ENCODE results near the gene ADAM17. TPM values are rescaled to one million over a fixed set of nuclear protein-coding genes. Genes with fewer than 3 reads are reported as not detected.
A peak's percentile ranks its signal among the peaks of the same experiment; 100 is the strongest.

The ADAM17 gene
- total and polyA plus RNA-seq, 7 donors: 7.4 to 36.3 (median 16.1) TPM

GRCh38 chr2:9539531-9539930 is 16.1 kb downstream of the ADAM17 start:
- H3K9me3 ChIP-seq: no peaks in the 10 kb centered on the region
- H3K27me3 ChIP-seq (ENCODE audit: insufficient read depth in 3 of 3, low read length in 2 of 3): no peaks in the 10 kb centered on the region
- no peak overlapping the region for H3K4me3 ChIP-seq
- no peak overlapping the region for H3K27ac ChIP-seq
- ATAC-seq (no peak), DNase-seq (no peak)
- peaks cover under 1% of the 10 kb centered on the region for H3K4me1 ChIP-seq
- peaks cover 0 to 46% of the 10 kb centered on the region in 2 donors for H3K36me3 ChIP-seq (ENCODE audit: insufficient read depth in 1 of 2, low read depth in 1 of 2)
- WGBS, 3 donors: 64 to 72% (median 71%) methylated on average over 5 of the region's 5 CpGs
- intact Hi-C loops (cut with DNase I): no loop called here
- TF ChIP-seq, protein P1, sequence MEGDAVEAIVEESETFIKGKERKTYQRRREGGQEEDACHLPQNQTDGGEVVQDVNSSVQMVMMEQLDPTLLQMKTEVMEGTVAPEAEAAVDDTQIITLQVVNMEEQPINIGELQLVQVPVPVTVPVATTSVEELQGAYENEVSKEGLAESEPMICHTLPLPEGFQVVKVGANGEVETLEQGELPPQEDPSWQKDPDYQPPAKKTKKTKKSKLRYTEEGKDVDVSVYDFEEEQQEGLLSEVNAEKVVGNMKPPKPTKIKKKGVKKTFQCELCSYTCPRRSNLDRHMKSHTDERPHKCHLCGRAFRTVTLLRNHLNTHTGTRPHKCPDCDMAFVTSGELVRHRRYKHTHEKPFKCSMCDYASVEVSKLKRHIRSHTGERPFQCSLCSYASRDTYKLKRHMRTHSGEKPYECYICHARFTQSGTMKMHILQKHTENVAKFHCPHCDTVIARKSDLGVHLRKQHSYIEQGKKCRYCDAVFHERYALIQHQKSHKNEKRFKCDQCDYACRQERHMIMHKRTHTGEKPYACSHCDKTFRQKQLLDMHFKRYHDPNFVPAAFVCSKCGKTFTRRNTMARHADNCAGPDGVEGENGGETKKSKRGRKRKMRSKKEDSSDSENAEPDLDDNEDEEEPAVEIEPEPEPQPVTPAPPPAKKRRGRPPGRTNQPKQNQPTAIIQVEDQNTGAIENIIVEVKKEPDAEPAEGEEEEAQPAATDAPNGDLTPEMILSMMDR (IDR thresholded peaks at IDR 0.05): no peak

GRCh38 chr2:9538000-9538507 is 17.6 kb downstream of the ADAM17 start:
- no peaks in the 10 kb centered on the region for H3K9me3 ChIP-seq
- peaks cover 0 to 61% of the 10 kb centered on the region in 2 donors for H3K36me3 ChIP-seq (ENCODE audit: insufficient read depth in 1 of 2, low read depth in 1 of 2)
- intact Hi-C loops (cut with DNase I): no loop called here
- WGBS, 3 donors: 40 to 47% (median 41%) methylated on average over 2 of the region's 2 CpGs
- ATAC-seq: peak in 3 of 4 donors; percentile 36 to 53 (median 37)
- H3K4me3 ChIP-seq: no peak overlapping the region
- peak overlapping the region; percentile 7 for H3K27ac ChIP-seq
- H3K4me1 ChIP-seq: no peaks in the 10 kb centered on the region
- H3K27me3 ChIP-seq (ENCODE audit: insufficient read depth in 3 of 3, low read length in 2 of 3): no peaks in the 10 kb centered on the region
- no peak for DNase-seq
- TF ChIP-seq, protein P1 (IDR thresholded peaks at IDR 0.05): no peak

DNA sequence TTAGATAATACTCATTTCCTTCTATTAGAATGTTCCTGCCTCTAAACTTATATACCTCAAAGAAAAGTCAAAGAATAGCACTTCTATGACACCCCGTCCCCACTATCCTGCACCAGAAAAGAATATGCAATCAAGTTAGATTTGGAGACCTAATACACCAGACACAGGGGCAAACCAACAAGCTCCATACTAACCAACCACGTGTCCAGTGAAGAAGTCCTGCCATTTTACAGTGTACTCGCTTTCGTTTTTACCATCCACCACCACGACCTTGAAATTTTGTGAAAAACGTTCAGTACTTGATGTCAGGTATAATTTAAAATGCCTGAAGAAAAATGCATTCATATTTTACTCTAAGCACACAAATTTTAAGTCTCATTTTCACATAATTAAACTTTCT is 19.1 kb downstream of the ADAM17 start:
- intact Hi-C loops (cut with DNase I): no loop called here
- Histone ChIP-seq H3K9me3 (no peaks in the 10 kb centered on the region), H3K4me1 (no peaks in the 10 kb centered on the region), H3K4me3 (no peak overlapping the region), H3K27me3 (ENCODE audit: insufficient read depth in 3 of 3, low read length in 2 of 3) (no peaks in the 10 kb centered on the region), H3K36me3 (ENCODE audit: insufficient read depth in 1 of 2, low read depth in 1 of 2) (peaks cover 0 to 61% of the 10 kb centered on the region in 2 donors), H3K27ac (no peak overlapping the region)
- TF ChIP-seq, protein P1 (IDR thresholded peaks at IDR 0.05): no peak
- 86 to 91% (median 90%) methylated on average over 6 of the region's 6 CpGs for WGBS, 3 donors
- ATAC-seq (no peak), DNase-seq (no peak)

- H3K36me3 ChIP-seq (ENCODE audit: insufficient read depth in 1 of 2, low read depth in 1 of 2): peaks cover 0 to 54% of the 10 kb centered on the region in 2 donors
- WGBS, 3 donors: 54 to 72% (median 68%) methylated on average over 1 of the region's 1 CpG
- ATAC-seq: no peak
- no peaks in the 10 kb centered on the region for H3K4me1 ChIP-seq
- no peaks in the 10 kb centered on the region for H3K27me3 ChIP-seq (ENCODE audit: insufficient read depth in 3 of 3, low read length in 2 of 3)
- TF ChIP-seq, protein P1 (IDR thresholded peaks at IDR 0.05): no peak
- H3K9me3 ChIP-seq: no peaks in the 10 kb centered on the region
- intact Hi-C loops (cut with DNase I): no loop called here
- no peak for DNase-seq
- H3K27ac ChIP-seq: no peak overlapping the region
- H3K4me3 ChIP-seq: no peak overlapping the region
These were observed 20.5 kb downstream of the ADAM17 start for GRCh38 chr2:9535177-9535576.

- 91 to 98% (median 97%) methylated on average over 2 of the region's 2 CpGs for WGBS, 3 donors
- Histone ChIP-seq H3K4me1 (no peaks in the 10 kb centered on the region), H3K9me3 (no peaks in the 10 kb centered on the region), H3K27ac (no peak overlapping the region), H3K36me3 (ENCODE audit: insufficient read depth in 1 of 2, low read depth in 1 of 2) (peaks cover 0 to 65% of the 10 kb centered on the region in 2 donors), H3K4me3 (no peak overlapping the region), H3K27me3 (ENCODE audit: insufficient read depth in 3 of 3, low read length in 2 of 3) (no peaks in the 10 kb centered on the region)
- TF ChIP-seq, protein P1 (IDR thresholded peaks at IDR 0.05): no peak
- intact Hi-C loops (cut with DNase I): no loop called here
- ATAC-seq (no peak), DNase-seq (no peak)
These were observed 22.0 kb downstream of the ADAM17 start for GRCh38 chr2:9533663-9534062.
